ENCODE measurements around the gene INO80C. TPM values are rescaled to one million over a fixed set of nuclear protein-coding genes. Genes with fewer than 3 reads are reported as not detected.
A peak's percentile ranks its signal among the peaks of the same experiment; 100 is the strongest.

Gene INO80C
- total RNA-seq, 3 donors from 2014 or later: 5.9 to 14.7 (median 6.7) TPM

DNA sequence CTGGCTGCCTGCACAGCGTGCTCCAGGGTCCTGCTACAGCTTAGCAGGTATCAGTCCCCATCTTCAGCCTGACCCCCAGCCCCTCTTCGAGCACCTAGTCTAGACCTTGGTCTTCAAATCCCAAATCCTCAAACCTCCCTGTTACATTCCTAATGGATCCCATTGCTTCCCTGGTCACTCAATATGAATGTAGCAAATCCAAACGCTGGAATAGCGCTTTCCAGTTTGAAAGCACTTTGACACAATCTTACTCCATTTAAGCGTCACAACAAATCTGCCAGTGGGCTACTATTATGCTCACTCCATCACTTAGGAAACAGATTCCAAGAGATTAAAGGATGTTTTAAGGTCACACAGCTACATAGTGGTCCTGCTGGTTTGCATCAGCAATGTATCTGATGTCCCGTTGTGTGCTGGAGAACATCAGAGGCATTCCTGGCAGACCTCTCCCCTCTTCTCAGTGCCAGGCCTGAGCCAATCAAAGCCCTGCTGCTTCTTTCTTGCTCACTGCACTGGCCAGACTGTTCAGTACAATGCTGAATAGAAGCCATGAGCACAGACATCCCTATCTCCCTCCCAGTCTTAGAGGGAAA is 11.1 kb upstream of the INO80C start:
- Histone ChIP-seq H3K27ac (no peak overlapping the region), H3K4me1 (no peaks in the 10 kb centered on the region), H3K9me3 (no peaks in the 10 kb centered on the region), H3K4me3 (no peak overlapping the region), H3K27me3 (no peaks in the 10 kb centered on the region), H3K36me3 (no peaks in the 10 kb centered on the region)
- intact Hi-C loops (cut with DNase I; ENCODE audit: low total_unique reads): no loop called here
- no peak for TF ChIP-seq POLR2AphosphoS5 (IDR thresholded peaks at IDR 0.05)
- TF ChIP-seq POLR2A (IDR thresholded peaks at IDR 0.05): no peak
- TF ChIP-seq CTCF (IDR thresholded peaks at IDR 0.05): no peak
- no peak for DNase-seq (ENCODE audit: low spot score in 2 of 2)

GRCh38 chr18:35508030-35508429 is 10.3 kb upstream of the INO80C start:
- Histone ChIP-seq H3K36me3 (no peaks in the 10 kb centered on the region), H3K4me3 (no peak overlapping the region), H3K4me1 (no peaks in the 10 kb centered on the region), H3K9me3 (no peaks in the 10 kb centered on the region), H3K27ac (peak overlapping the region in 1 of 2 donors; percentile 5), H3K27me3 (no peaks in the 10 kb centered on the region)
- no peak for DNase-seq (ENCODE audit: low spot score in 2 of 2)
- TF ChIP-seq CTCF (IDR thresholded peaks at IDR 0.05): no peak
- no peak for TF ChIP-seq POLR2AphosphoS5 (IDR thresholded peaks at IDR 0.05)
- TF ChIP-seq POLR2A (IDR thresholded peaks at IDR 0.05): no peak
- intact Hi-C loops (cut with DNase I; ENCODE audit: low total_unique reads): no loop called here

DNA sequence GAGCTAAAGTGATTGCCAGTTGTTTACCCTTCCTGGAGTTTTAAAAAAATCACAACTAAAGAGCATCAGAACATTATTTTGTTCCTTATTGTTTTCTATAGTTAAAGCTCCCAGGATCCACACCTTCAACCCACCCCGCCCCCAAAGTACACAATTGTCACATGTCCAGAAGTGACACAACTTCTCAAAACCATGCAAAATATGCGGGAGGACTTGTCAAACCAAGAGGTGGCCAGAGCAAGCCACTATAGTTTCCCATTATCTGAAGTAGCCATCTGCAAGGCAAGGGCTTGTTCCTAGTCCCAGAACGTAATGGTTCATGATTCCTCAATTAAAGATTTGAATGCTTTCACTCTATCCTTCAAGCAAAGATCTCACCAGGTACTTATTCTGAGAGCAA is 9.9 kb upstream of the INO80C start:
- Histone ChIP-seq H3K27ac (peak overlapping the region in 1 of 2 donors; percentile 5), H3K36me3 (no peaks in the 10 kb centered on the region), H3K4me3 (no peak overlapping the region), H3K4me1 (no peaks in the 10 kb centered on the region), H3K27me3 (no peaks in the 10 kb centered on the region), H3K9me3 (no peaks in the 10 kb centered on the region)
- no peak for DNase-seq (ENCODE audit: low spot score in 2 of 2)
- intact Hi-C loops (cut with DNase I; ENCODE audit: low total_unique reads): no loop called here
- TF ChIP-seq POLR2AphosphoS5 (IDR thresholded peaks at IDR 0.05) (no peak), POLR2A (IDR thresholded peaks at IDR 0.05) (no peak), CTCF (IDR thresholded peaks at IDR 0.05) (no peak)

DNA sequence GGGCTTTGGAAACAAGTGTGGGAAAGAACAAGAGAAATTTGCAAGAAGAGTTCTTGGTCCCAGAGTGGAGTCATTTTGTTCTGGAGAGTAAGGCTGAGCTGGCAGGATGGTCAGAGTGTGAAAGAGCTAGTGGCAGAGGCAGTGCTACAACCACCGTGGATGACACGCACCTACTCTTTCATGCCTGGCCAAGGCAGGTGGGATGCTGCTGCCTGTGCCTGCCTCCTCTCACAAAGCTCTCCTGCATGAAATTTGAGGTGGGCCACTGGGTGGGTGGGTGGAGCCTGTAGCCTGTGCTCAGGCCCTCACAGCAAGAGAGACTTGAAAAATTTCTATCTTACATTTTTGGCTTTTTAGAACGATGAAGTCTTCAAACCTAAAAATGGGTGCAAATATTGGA is 9.4 kb upstream of the INO80C start:
- Histone ChIP-seq H3K27ac (no peak overlapping the region), H3K27me3 (no peaks in the 10 kb centered on the region), H3K4me1 (no peaks in the 10 kb centered on the region), H3K9me3 (no peaks in the 10 kb centered on the region), H3K36me3 (no peaks in the 10 kb centered on the region), H3K4me3 (no peak overlapping the region)
- DNase-seq (ENCODE audit: low spot score in 2 of 2): no peak
- no peak for TF ChIP-seq CTCF (IDR thresholded peaks at IDR 0.05)
- no peak for TF ChIP-seq POLR2AphosphoS5 (IDR thresholded peaks at IDR 0.05)
- no peak for TF ChIP-seq POLR2A (IDR thresholded peaks at IDR 0.05)
- intact Hi-C loops (cut with DNase I; ENCODE audit: low total_unique reads): no loop called here

DNA sequence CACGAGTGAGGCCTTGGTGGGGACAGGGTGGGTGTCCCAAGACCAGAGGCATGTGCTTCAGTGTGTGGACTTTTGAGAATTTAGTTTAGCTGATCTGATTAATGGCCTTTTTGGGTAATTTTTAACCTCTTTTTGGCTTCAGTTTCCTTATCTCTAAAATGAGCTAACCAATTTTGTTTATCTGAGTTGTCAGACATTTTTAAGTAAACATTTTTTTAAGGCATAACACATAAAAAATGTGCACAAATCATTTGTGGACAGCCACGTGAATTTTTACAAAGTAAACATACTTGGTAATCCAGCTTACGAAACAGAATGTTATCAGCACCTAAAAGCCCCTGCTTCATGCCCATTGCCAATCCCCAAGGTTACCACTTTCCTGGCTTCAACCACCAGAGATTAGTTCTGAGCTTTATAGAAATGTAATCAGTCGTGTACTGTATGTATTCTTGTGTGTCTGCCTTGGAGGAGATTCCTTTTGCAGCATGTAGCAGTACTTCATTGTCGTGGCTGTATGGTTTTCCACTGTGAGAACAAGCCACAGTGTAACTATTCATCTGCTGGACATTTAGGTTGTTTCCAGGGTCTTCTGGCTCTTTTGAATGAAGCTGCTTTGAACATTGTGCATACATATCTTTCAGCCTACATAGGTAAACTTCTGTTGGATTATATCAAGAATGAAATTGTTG is 8.4 kb upstream of the INO80C start:
- H3K36me3 ChIP-seq: no peaks in the 10 kb centered on the region
- DNase-seq (ENCODE audit: low spot score in 2 of 2): no peak
- H3K4me1 ChIP-seq: no peaks in the 10 kb centered on the region
- H3K27me3 ChIP-seq: no peaks in the 10 kb centered on the region
- intact Hi-C loops (cut with DNase I; ENCODE audit: low total_unique reads): no loop called here
- no peaks in the 10 kb centered on the region for H3K9me3 ChIP-seq
- no peak overlapping the region for H3K4me3 ChIP-seq
- TF ChIP-seq CTCF (IDR thresholded peaks at IDR 0.05): no peak
- TF ChIP-seq POLR2AphosphoS5 (IDR thresholded peaks at IDR 0.05): no peak
- no peak for TF ChIP-seq POLR2A (IDR thresholded peaks at IDR 0.05)
- H3K27ac ChIP-seq: no peak overlapping the region
